Neural cell (in vitro differentiated cells): ENCODE results near the gene TSPO2. TPM values are rescaled to one million over a fixed set of nuclear protein-coding genes. Genes with fewer than 3 reads are reported as not detected.

Source experiments
- H2AFZ ChIP-seq: fragments of 200-600, 300-800 bp; sonication (generic), shearing (Covaris generic); 2 replicates; pipeline ENCODE4 v1.6.0; 2014; ENCODE audit warnings: low read depth, mild to moderate bottlenecking, antibody characterized with exemption, low read length, moderate library complexity
- H3F3A ChIP-seq: fragments of 200-600 bp; shearing (Covaris generic); 2 replicates; pipeline ENCODE4 v1.6.1; 2016; ENCODE audit warnings: mild to moderate bottlenecking, moderate library complexity, mixed read lengths, antibody characterized with exemption, low read length; ENCODE audit not compliant: insufficient read depth, poor library complexity, severe bottlenecking
- H3K27ac ChIP-seq: fragments of 200-600, 300-800 bp; sonication (generic), shearing (Covaris generic); 2 replicates; pipeline ENCODE4 v1.5.1; 2014; ENCODE audit warnings: mild to moderate bottlenecking, low read length, moderate library complexity
- H3K27me3 ChIP-seq: fragments of 300-800, 200-600 bp; sonication (generic), shearing (Covaris generic); 2 replicates; pipeline ENCODE4 v1.6.0; 2014; ENCODE audit warnings: mild to moderate bottlenecking, low read depth, low read length, moderate library complexity; ENCODE audit not compliant: insufficient read depth
- H3K36me3 ChIP-seq: fragments of 300-800, 200-600 bp; sonication (generic), shearing (Covaris generic); 2 replicates; pipeline ENCODE4 v1.5.1; 2014; ENCODE audit warnings: mild to moderate bottlenecking, antibody characterized with exemption, low read length, moderate library complexity; ENCODE audit not compliant: insufficient read depth
- H3K4me2 ChIP-seq: fragments of 300-800, 200-600 bp; sonication (generic), shearing (Covaris generic); 2 replicates; pipeline ENCODE4 v1.6.0; 2014; ENCODE audit warnings: mild to moderate bottlenecking, low read length
- H3K4me3 ChIP-seq: fragments of 300-800, 200-600 bp; sonication (generic), shearing (Covaris generic); 2 replicates; pipeline ENCODE4 v1.5.1; 2014; ENCODE audit warnings: mild to moderate bottlenecking, low read length, moderate library complexity
- H3K79me2 ChIP-seq: fragments of 200-600 bp; shearing (Covaris generic); replicated peaks from 2 replicates; pipeline ENCODE4 v1.6.0; 2014; ENCODE audit warnings: mild to moderate bottlenecking, low read length, moderate library complexity; ENCODE audit not compliant: insufficient read depth
- H3K9ac ChIP-seq: fragments of 300-800, 200-600 bp; sonication (generic), shearing (Covaris generic); 2 replicates; pipeline ENCODE4 v1.6.1; 2016; ENCODE audit warnings: mild to moderate bottlenecking, low read length, mixed read lengths
- H3K9me2 ChIP-seq: fragments of 200-600 bp; shearing (Covaris generic); 2 replicates; pipeline ENCODE4 v1.6.1; 2016; ENCODE audit warnings: mild to moderate bottlenecking, low read length, mixed read lengths; ENCODE audit not compliant: insufficient read depth
- H3K9me3 ChIP-seq: fragments of 200-600, 300-800 bp; sonication (generic), shearing (Covaris generic); 2 replicates; pipeline ENCODE4 v1.6.1; 2016; ENCODE audit warnings: mild to moderate bottlenecking, mixed run types, low read length, moderate library complexity, mixed read lengths
- H4K20me1 ChIP-seq: fragments of 200-600 bp; shearing (Covaris generic); 2 replicates; pipeline ENCODE4 v1.6.1; 2016; ENCODE audit warnings: mild to moderate bottlenecking, mixed run types; ENCODE audit not compliant: insufficient read depth
- CTCF ChIP-seq: fragments of 450-650 bp; IDR thresholded peaks from 2 replicates; pipeline ENCODE4 v1.5.1; 2014; ENCODE audit warnings: antibody characterized with exemption, mild to moderate bottlenecking, moderate library complexity; ENCODE audit not compliant: poor library complexity, severe bottlenecking
- EP300 ChIP-seq: fragments of 450-650 bp; conservative IDR thresholded peaks from 2 replicates; pipeline ENCODE4 v1.6.1; 2014; ENCODE audit warnings: antibody characterized with exemption, mild to moderate bottlenecking, moderate library complexity; ENCODE audit not compliant: poor library complexity, severe bottlenecking
- EZH2 ChIP-seq: fragments of 200-600, 300-800 bp; shearing (Covaris generic), sonication (generic); IDR thresholded peaks from 2 replicates; pipeline ENCODE4 v1.6.1; 2014; ENCODE audit warnings: antibody characterized with exemption, low read length, borderline replicate concordance, mild to moderate bottlenecking; ENCODE audit not compliant: insufficient read depth, poor library complexity, severe bottlenecking
- MXI1 ChIP-seq: fragments of 450-650 bp; conservative IDR thresholded peaks from 2 replicates; pipeline ENCODE4 v1.6.1; 2014; ENCODE audit warnings: antibody characterized with exemption, mild to moderate bottlenecking; ENCODE audit not compliant: poor library complexity, severe bottlenecking
- POLR2AphosphoS5 ChIP-seq: IDR thresholded peaks from 2 replicates; pipeline ENCODE4 v1.6.1; 2012
- RAD21 ChIP-seq: fragments of 450-650 bp; conservative IDR thresholded peaks from 2 replicates; pipeline ENCODE4 v1.6.1; 2014; ENCODE audit warnings: antibody characterized with exemption, mild to moderate bottlenecking, moderate library complexity
- REST ChIP-seq: IDR thresholded peaks from 2 replicates; pipeline ENCODE4 v1.6.1; 2012; ENCODE audit warnings: borderline replicate concordance
- SMC3 ChIP-seq: fragments of 450-650 bp; conservative IDR thresholded peaks from 2 replicates; pipeline ENCODE4 v1.6.1; 2014; ENCODE audit warnings: antibody characterized with exemption, mild to moderate bottlenecking, moderate library complexity; ENCODE audit not compliant: poor library complexity
- TAF1 ChIP-seq: IDR thresholded peaks from 2 replicates; pipeline ENCODE4 v1.6.1; 2012; ENCODE audit warnings: low read depth
- polyA plus RNA-seq: library from polyadenylated mRNA; depleted of rRNA; stranded (reverse); fragments of >200 nt; gene quantifications from 2 replicates; pipeline ENCODE4 v1.2.3, GENCODE V29; 2014

Gene TSPO2
- polyA plus RNA-seq, 1 donor from 2014 or later: not detected

GRCh38 chr6:41085182-41085581 is 42.9 kb downstream of the TSPO2 start:
- H3K4me2 ChIP-seq: no peak overlapping the region
- no peaks in the 10 kb centered on the region for H4K20me1 ChIP-seq
- no peak for TF ChIP-seq MXI1
- no peak for TF ChIP-seq EP300
- no peak for TF ChIP-seq TAF1
- TF ChIP-seq REST: no peak
- TF ChIP-seq POLR2AphosphoS5: no peak
- no peak for TF ChIP-seq RAD21
- no peak for TF ChIP-seq EZH2
- TF ChIP-seq CTCF: no peak
- TF ChIP-seq SMC3: no peak
- no peaks in the 10 kb centered on the region for H3K79me2 ChIP-seq
- no peaks in the 10 kb centered on the region for H3F3A ChIP-seq
- no peak overlapping the region for H2AFZ ChIP-seq
- no peaks in the 10 kb centered on the region for H3K9me3 ChIP-seq
- no peak overlapping the region for H3K9ac ChIP-seq
- no peak overlapping the region for H3K4me3 ChIP-seq
- no peaks in the 10 kb centered on the region for H3K27me3 ChIP-seq
- H3K36me3 ChIP-seq: peaks cover 19% of the 10 kb centered on the region
- no peaks in the 10 kb centered on the region for H3K9me2 ChIP-seq
- no peak overlapping the region for H3K27ac ChIP-seq

GRCh38 chr6:41088451-41088850 is 46.2 kb downstream of the TSPO2 start:
- H3K27ac ChIP-seq: no peak overlapping the region
- H3K27me3 ChIP-seq: no peaks in the 10 kb centered on the region
- no peak overlapping the region for H3K4me2 ChIP-seq
- no peak overlapping the region for H3K9ac ChIP-seq
- no peaks in the 10 kb centered on the region for H3K79me2 ChIP-seq
- no peak overlapping the region for H3K4me3 ChIP-seq
- no peaks in the 10 kb centered on the region for H3K9me3 ChIP-seq
- H3K36me3 ChIP-seq: peaks cover 19% of the 10 kb centered on the region
- H4K20me1 ChIP-seq: no peaks in the 10 kb centered on the region
- H3F3A ChIP-seq: no peaks in the 10 kb centered on the region
- no peak overlapping the region for H2AFZ ChIP-seq
- H3K9me2 ChIP-seq: no peaks in the 10 kb centered on the region
- TF ChIP-seq EZH2 (no peak), POLR2AphosphoS5 (no peak)
